Spleen (tissue), 7 donors: Measurements from ENCODE around the gene CTNS.

Experiments used
- POLR2A ChIP-seq, 3 donors: fragments of 450-650 bp; IDR thresholded peaks; one replicate each; pipeline ENCODE4 v1.5.1; 2017; ENCODE audit warnings: antibody characterized with exemption in 3 of 3, mild to moderate bottlenecking in 1 of 3
- POLR2AphosphoS5 ChIP-seq, 3 donors: sonication (generic); formaldehyde crosslinking; IDR thresholded peaks; one replicate each; pipeline ENCODE4 v1.5.1; 2017; ENCODE audit warnings: antibody characterized with exemption in 3 of 3
- TF ChIP-seq, protein P1 (sequence below), 11 experiments: fragments of 200-600 bp in 7 of 11; fragments of 450-650 bp in 4 of 11; sonication (generic) in 4 of 11; IDR thresholded peaks in 8 of 11; conservative IDR thresholded peaks in 3 of 11; 1 replicate in 7 of 11; 2 replicates in 4 of 11; pipeline versions ENCODE4 v1.4.0 to v1.8.0; 2016 to 2021; ENCODE audit warnings: antibody characterized with exemption in 11 of 11, inconsistent platforms in 4 of 11, mild to moderate bottlenecking in 1 of 11
- donor health status: DM: no; HTN: no; CAD: no; lungs with moderate emphysema.
- donor health status: DM: no; HTN: no; CAD: no.
- donor health status: DM: no; HTN: no; CAD: no.

DNA sequence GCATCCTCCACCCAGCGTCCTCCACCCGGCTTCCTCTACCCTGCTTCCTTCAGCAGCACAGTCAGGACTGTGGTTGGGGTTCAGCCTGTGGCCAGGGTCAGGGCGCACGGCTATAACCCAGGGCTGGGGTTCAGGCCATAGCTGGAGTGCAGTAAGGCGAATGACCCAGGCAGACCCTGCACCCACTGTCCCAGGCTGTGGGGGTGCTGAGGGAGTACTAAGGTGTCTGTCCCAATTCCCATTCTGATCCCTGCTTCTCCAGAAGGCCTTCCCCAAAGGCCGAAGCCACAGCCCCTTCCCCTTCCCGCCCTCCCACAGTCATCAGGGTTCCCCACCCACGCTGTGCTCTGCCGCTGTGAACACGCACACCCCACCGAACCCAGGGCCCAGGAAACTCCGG is 44.5 kb downstream of the CTNS start:
- TF ChIP-seq, protein P1, sequence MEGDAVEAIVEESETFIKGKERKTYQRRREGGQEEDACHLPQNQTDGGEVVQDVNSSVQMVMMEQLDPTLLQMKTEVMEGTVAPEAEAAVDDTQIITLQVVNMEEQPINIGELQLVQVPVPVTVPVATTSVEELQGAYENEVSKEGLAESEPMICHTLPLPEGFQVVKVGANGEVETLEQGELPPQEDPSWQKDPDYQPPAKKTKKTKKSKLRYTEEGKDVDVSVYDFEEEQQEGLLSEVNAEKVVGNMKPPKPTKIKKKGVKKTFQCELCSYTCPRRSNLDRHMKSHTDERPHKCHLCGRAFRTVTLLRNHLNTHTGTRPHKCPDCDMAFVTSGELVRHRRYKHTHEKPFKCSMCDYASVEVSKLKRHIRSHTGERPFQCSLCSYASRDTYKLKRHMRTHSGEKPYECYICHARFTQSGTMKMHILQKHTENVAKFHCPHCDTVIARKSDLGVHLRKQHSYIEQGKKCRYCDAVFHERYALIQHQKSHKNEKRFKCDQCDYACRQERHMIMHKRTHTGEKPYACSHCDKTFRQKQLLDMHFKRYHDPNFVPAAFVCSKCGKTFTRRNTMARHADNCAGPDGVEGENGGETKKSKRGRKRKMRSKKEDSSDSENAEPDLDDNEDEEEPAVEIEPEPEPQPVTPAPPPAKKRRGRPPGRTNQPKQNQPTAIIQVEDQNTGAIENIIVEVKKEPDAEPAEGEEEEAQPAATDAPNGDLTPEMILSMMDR (IDR thresholded peaks at IDR 0.05 in 8 of 11, conservative IDR thresholded peaks at IDR 0.05 in 3 of 11), result no peak
- TF ChIP-seq POLR2AphosphoS5 (IDR thresholded peaks at IDR 0.05) (peak in 1 of 3 donors; percentile 23), POLR2A (IDR thresholded peaks at IDR 0.05) (no peak)
